ENCODE data around the gene ASMTL.
"Not testable (repeated sequence)": the region's sequence is repeated elsewhere in the genome, so short reads cannot be mapped to it uniquely, and the experiment has no call there.

ASMTL gene, protein sequence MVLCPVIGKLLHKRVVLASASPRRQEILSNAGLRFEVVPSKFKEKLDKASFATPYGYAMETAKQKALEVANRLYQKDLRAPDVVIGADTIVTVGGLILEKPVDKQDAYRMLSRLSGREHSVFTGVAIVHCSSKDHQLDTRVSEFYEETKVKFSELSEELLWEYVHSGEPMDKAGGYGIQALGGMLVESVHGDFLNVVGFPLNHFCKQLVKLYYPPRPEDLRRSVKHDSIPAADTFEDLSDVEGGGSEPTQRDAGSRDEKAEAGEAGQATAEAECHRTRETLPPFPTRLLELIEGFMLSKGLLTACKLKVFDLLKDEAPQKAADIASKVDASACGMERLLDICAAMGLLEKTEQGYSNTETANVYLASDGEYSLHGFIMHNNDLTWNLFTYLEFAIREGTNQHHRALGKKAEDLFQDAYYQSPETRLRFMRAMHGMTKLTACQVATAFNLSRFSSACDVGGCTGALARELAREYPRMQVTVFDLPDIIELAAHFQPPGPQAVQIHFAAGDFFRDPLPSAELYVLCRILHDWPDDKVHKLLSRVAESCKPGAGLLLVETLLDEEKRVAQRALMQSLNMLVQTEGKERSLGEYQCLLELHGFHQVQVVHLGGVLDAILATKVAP

DNA sequence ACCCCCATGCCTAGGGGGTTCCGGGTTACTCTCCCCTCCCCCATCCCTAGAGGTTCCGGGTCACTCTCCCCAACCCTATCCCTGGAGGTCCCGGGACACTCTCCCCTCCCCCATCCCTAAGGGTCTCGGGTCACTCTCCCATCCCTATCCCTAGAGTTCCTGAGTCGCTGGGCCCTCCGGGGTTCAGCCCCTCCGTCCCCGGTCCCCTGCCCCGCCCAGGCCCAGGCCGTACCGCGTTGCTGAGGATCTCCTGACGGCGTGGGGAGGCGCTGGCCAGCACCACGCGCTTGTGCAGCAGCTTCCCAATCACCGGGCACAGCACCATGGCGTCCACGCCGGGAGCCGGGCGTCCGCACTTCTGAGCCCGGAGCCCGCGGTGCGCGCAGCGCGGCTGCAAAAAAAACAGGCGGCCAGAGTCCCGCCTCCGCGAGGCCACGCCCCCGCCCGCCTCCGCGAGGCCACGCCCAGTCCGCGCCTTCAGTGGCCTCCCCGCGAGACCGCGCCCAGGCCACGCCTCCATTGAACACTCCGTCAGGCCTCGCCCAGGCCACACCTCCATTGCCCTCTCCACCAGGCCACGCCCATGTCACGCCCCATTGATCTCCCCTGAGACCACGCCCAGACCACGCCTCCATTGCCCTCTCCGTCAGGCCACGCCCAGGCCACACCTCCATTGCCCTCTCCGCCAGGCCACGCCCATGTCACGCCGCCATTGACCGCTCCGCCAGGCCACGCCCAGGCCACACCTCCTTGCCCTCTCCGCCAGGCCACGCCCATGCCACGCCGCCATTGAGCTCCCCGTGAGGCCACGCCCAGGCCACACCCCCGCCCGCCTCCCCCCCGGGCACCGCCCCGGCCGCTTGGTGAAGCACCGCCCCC lies at the start of gene ASMTL:
Gene ASMTL (minus strand): TSS at position 394 of the 879 bp plus-strand sequence. CDS start 69 bp downstream, at position 325.
- DNase-seq, result no peak

DNA sequence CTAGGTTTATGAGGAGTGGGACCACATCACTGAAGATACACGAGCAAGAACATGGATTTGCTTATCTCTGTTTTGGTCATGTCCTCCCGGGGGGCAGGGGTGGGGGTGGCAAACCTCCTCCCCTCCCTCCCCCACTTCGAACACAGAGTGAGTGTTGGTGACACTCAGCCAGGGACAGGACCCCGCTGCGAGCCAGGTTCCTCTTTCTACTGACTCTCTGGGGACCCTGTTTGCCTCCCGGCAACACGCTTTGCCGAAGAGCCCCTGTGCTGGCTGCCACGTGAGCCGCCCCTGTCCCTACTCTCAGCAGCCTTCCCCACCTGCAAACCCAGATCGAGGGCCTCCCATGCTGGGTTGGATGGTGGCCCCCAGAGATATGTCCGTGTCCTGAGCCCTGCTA lies 49.5 kb upstream of the ASMTL start:
- no peak for DNase-seq

DNA sequence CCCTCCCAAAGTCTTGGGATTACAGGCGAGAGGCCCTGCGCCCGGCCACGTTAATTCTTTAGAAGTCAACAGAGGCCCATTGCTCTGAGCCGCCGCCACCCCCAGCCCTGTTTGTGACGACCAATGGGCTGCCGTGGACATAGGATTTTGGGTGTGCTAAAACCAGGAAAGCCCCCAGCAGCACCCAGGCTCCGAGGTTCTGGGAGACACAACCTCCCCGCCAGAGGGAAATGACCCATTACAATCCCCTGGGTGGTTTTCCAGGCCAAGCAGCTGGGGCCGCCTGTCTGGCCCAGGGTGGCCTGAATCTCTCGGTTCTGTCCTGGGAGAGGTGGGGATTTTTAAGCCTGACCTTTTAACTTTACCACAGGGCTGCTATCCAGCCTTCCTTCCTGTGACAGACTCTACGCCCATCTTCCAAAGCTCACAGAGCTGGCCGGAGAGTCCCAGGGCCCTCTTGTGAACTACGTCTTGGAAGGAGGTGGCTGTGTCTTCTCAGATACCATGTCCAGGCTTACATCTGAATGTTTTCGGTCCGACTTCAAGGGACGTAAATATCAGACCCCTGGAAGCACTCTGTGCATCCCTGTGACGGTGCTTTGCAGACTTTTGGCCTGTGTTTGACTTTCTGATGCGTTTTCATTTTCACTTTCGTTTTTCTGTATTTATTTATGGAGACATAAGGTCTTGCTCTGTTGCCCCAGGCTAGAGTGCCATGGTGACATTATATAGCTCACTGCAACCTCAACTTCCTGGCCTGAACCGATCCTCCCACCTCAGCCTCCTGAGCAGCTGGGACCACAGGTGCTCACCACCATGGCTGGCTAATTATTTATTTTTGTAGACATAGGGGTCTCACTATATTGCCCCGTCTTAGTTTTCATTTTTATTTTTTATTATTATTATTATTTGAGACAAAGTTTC lies 48.3 kb upstream of the ASMTL start:
- no peak for DNase-seq

DNA sequence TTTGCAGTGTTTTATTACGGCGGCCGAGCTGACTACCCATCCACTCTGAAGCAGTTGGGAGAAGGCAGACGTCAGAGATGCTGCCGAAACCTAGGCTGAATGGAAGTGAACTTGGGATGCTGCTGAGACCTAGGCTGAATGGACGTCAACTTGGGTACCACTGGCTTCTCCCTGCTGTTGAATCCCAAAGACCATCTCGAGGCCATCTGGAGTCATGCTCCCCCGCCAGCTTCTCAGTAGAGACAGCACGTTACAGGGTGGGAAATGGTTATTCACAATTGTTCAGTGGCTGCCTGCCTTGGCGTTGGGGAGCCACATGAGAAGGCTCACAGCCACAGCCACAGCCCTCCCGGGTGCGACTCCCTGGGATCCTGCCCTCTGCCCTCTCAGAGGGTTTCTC lies 43.4 kb upstream of the ASMTL start:
- DNase-seq, result no peak

DNA sequence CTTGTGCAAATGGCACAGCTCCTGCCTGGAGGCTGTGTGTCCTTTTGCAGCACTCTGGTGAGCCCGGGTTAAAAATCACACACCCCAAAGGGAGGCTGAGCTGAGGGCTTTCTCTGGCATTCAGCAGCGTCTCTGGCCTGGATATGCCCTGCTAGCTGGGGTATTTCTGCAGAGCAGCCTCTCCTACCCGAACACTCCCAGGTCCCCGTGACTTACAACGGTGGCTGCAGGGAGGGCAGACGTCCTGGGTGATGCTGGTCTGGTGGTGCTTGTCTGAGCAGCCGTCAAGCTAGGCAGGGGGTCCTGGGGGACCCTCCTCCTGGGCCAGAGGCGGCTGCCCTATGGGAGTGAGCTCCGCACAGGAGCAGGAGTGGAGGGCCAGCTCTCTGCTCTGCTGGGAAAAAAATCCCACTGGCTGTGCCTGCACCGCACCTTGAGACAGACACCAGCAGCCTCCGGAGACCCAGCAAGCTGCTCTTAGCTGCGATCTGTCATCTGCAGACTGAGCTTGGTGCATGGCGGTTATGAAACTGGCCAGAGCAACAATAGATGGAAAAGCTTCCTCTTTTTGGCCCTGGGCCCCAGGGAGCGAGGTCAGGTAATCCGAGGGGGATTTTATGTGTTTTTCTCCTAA lies 41.3 kb upstream of the ASMTL start:
- DNase-seq, result no peak

DNA sequence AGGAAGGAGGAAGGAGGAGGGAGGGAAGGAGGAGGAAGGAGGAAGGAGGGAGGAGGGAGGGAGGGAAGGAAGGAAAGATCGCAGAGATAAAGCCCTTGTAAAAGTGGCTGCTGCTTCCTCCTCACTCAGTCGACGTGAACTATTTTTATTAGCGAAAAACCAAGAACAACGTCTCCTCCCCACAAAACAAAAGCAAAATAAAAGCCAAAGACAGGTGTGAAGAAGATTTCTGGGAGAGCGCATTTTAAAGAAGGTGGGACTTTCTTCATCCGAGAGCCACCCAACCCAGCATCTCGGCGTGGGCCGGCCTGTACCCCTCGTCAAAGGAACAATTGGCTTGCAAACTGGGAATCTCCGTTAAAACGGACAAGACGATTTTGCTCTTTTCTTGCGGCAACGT lies 40.7 kb upstream of the ASMTL start:
- no peak for DNase-seq

DNA sequence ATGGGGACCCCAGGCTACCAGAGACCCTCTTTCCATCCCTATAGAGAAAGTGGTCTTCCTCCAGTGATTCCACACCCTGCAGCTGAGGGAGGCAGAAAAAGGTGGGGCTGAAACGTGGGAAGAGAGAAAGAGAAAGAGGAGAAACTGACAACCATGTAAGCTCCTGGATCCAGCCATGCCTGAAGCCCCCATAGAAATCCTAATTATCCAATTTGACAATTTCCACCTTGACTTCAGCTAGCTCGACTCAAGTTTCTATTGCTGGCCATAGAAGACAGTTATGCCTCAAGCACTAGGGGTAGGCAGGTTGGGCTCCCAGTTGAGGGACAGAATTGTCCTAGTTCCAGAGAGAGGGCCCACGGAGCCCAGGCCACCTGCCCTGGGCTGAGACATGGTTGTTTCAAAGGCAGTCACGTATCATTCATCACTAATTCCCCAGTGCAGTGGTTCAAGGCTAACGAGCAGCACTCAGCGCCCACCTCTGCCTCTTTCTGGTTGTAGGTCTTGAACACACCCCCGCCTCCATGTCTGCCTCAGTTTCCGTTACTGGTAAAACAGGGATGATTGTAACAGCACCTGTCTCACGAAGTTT lies 39.8 kb upstream of the ASMTL start:
- no peak for DNase-seq

DNA sequence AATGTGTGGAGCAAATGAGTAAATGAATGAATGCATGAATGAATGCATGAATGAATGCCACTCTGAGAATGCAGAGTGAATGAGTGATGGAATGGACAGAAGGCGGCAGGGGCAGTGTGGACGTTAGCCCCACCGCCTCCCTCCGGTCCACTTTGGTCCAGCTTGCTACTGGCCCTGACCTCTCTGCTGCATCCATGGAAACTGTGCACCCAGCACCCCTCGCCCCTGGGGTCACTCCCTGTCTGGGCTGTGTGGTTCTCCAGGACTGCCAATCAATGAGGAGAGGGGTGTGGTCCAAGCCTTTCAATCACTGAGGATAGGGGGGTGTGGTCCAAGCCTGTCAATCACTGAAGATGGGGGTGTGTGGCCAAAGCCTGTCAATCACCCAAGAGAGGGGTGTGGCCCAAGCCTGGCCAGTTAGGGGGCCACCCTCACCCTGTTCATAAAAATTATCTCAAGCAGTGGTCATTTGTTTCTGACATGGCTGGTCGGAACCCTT lies 39.2 kb upstream of the ASMTL start:
- DNase-seq, result no peak

DNA sequence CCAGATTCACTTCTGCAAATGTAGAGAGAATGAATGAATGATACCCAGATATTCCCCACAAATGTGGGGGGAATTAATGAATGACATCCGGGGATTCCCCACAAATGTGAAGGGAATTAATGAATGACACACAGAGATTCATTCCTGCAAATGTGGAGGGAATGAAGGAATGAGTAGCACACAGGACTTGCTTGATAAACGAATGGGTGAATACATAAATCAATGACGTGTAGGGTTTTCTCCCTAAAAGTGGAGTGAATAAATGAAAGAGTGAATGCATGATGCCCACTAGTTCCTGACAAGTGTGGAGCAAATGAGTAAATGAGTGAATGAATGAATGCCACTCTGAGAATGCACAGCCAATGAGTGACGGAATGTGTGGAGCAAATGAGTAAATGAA lies 38.5 kb upstream of the ASMTL start:
- not testable (repeated sequence) for DNase-seq

DNA sequence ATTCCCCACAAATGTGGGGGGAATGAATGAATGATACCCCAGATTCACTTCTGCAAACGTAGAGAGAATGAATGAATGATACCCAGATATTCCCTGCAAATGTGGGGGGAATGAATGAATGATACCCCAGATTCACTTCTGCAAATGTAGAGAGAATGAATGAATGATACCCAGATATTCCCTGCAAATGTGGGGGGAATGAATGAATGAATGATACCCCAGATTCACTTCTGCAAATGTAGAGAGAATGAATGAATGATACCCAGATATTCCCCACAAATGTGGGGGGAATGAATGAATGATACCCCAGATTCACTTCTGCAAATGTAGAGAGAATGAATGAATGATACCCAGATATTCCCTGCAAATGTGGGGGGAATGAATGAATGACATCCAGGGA lies 38.0 kb upstream of the ASMTL start:
- DNase-seq, result not testable (repeated sequence)

DNA sequence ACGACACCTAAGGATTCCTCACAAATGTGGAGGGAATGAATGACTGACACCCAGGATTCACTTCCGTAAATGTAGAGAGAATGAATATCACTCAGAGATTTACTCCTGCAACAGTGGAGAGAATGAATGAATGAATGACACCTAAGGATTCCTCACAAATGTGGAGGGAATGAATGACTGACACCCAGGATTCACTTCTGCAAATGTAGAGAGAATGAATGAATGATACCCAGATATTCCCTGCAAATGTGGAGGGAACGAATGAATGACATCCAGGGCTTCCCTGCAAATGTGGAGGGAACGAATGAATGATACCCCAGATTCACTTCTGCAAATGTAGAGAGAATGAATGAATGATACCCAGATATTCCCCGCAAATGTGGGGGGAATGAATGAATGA lies 36.6 kb upstream of the ASMTL start:
- DNase-seq, result not testable (repeated sequence)

DNA sequence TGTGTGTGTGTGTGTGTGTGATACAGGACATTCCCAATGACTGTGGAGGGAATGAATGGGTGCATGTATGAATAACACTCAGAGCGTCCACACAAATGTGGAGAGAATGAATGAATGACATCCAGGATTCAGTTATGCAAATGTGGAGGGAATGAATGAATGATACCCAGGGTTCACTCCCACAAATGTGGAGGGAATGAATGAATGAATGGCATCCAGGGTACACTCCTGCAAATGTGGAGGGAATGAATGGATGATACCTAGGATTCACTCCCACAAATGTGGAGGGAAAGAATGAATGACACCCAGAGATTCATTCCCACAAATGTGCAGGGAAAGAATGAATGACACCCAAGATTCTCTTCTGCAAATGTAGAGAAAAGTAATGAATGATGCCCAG lies 36.0 kb upstream of the ASMTL start:
- DNase-seq, result no peak

DNA sequence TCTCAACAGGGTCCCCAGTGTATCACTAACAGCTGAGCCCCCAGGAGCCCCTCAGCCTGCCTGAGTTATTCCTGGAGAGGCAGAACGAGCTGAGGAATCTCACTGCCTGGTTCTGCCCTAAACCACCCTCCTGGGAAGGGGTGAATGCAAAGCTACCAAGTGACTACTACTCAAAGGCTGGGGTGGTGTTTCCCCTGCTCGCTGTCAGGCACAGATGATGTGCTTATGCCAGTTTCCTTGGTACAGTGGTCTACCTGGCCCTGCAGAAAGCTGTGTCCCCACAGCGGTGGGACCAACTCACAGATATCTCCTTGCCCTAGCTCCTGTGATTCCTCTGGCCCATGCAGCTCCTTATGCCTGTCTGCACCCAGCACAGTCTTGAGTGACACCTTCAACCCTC lies 35.4 kb upstream of the ASMTL start:
- DNase-seq, result no peak

DNA sequence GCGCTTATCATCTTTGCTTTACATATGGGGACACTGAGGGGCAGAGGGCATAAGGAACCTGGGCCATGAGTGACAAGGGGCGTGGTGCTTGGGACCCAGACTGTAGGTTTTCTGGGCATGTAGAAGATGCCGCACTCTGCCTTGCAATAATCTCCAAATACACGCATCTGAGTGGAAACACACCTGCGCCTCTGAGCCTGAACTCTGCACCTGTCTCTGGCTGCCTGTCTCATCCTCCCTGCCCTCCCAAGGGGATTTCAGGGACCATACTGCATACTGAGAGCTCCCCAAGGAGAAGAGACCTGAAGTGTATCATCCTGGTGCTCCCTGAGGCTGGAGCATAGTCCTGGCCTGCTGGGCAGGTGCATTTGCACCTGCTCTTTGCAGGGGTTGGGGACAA lies 34.7 kb upstream of the ASMTL start:
- DNase-seq, result no peak

DNA sequence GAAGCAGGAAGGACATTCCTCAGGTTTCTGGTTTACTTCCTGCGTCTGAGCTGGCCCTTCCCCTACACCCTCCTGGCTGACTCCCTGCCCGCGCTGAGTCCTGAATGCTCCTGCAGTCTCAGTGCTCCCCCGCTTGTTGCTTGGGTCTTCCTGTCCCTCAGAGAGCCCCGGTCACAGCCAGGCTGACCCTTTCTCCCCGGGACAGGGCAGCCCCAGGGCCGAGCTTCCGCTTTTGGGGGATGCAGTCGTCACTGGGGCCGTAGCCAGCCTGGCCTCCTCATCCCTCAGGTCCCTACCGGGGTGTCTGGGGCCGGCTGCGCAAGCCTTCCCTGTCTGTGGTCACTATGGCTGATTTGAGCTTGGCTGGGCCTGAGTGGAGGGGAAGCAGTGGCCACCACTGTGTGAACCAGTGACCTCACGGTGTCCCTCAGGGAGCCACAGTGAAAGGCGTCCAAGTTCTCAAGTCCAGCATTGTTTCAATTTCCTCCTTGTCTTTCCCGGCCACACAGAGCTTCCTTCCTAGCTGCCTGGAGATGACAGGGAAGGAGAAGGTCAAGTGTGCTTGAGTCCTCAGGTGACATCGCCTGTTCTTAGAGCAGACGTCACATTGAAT lies 34.1 kb upstream of the ASMTL start:
- no peak for DNase-seq

DNA sequence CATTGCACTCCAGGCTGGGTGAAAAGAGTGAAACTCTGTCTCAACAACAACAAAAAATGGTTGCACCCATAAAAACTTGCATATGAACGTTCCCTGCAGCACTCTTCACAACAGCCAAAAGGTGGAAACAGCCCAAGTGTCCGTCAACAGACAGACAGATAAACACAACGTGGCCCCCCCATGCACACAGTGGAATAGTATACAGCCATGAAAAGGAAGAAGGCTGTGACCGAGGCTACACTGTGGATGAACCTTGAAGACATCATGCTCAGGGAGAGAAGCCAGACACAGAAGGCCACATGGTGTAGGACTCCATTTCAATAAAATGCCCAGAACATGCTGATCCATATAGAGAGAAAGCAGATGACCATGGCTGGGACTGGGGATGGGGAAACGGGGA lies 33.5 kb upstream of the ASMTL start:
- DNase-seq, result no peak

DNA sequence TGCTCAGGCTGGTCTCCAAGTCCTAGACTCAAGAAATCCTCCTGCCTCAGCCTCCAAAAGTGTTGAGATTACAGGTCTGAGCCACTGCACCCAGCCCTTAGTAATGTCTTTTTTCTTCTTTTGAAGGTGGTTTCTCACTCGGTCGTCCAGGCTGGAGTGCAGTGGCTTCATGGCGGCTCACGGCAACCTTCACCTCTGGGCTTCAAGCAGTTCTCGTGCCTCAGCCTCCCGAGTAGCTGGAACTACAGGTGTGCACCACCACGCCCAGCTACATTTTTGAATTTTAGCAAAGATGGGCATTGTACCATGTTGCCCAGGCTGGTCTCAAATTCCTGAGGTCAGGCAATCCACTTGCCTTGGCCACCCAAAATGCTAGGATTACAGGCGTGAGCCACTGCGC lies 32.3 kb upstream of the ASMTL start:
- DNase-seq, result no peak

DNA sequence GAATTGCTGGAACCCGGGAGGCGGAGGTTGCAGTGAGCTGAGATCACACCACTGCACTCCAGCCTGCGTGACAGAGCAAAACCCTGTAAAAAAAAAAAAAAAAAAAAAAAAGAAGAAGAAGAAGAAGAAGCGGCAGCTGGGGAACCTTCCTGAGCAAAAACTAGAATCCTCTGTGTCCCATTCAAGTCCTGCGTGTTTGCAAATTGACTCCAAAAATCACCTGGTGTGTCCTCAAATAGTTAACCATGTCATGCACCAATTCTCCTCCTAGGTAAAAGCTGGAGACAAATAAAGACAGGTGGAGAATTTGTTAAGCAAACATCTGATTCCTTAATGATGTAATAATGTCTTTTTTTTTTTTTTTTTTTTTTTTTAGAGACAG lies 31.9 kb upstream of the ASMTL start:
- DNase-seq, result no peak

DNA sequence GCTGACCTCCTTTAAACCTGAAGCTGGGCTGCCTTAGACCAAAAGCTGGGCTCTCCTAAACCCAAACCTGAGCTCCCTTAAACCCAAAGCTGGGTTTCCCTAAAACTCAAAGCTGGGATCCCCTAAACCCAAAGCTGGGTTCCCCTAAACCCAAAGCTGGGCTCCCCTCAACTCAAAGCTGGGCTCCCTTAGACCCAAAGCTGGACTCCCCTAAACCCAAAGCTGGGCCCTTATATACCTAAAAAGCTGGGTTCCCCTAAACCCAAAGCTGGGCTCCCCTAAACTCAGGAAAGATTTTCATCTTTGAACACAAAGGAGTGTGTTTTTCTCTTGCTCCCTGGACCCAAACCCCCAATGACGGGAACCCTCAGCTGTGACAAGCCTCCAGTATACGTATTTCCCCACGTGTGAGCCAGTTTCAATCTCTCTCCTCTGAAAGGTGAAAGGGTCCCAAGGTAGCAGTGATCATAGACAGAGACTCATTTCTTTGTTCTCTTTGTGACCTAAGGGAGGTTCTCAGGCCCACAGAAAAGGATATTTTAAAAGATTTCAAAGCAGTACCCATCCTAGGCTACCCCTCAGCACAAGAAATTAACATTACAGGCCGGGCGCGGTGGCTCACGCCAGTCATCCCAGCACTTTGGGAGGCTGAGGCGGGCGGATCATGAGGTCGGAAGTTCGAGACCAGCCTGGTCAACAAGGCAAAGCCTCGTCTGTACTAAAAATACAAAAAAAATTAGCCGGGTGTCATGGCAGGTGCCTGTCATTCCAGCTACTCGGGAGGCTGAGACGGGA lies 31.3 kb upstream of the ASMTL start:
- no peak for DNase-seq

DNA sequence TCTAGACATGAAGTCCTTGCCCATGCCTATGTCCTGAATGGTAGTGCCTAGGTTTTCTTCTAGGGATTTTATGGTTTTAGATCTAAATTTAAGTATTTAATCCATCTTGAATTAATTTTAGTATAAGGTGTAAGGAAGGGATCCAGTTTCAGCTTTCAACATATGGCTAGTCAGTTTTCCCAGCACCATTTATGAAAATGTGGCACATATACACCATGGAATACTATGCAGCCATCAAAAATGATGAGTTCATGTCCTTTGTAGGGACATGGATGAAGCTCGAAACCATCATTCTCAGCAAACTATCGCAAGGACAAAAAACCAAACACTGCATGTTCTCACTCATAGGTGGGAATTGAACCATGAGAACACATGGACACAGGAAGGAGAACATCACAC lies 29.8 kb upstream of the ASMTL start:
- not testable (repeated sequence) for DNase-seq

All from NCI-H446 (cell line).